ENCODE data around the gene NEK6.

NEK6 gene

GRCh38 chr9:124296796-124297550, 39.2 kb downstream of the NEK6 start:
- DNase-seq (ENCODE audit: low spot score), result no peak

- peak; percentile 92 for DNase-seq (ENCODE audit: low spot score)
Measured at GRCh38 chr9:124297551-124297901, 39.8 kb downstream of the NEK6 start.

GRCh38 chr9:124297915-124298645, 40.3 kb downstream of the NEK6 start:
- no peak for DNase-seq (ENCODE audit: low spot score)

GRCh38 chr9:124298646-124299235, 41.0 kb downstream of the NEK6 start:
- DNase-seq (ENCODE audit: low spot score), result peak; percentile 64

- DNase-seq (ENCODE audit: low spot score), result no peak
Measured at GRCh38 chr9:124299515-124300090, 41.9 kb downstream of the NEK6 start.

GRCh38 chr9:124300312-124300711, 42.6 kb downstream of the NEK6 start:
- DNase-seq (ENCODE audit: low spot score), result no peak

GRCh38 chr9:124302921-124303320, 45.2 kb downstream of the NEK6 start:
- no peak for DNase-seq (ENCODE audit: low spot score)

GRCh38 chr9:124303762-124304161, 46.0 kb downstream of the NEK6 start:
- no peak for DNase-seq (ENCODE audit: low spot score)

- no peak for DNase-seq (ENCODE audit: low spot score)
Measured at GRCh38 chr9:124304285-124304684, 46.5 kb downstream of the NEK6 start.

GRCh38 chr9:124306098-124306735, 48.5 kb downstream of the NEK6 start:
- DNase-seq (ENCODE audit: low spot score), result peak; percentile 81

- no peak for DNase-seq (ENCODE audit: low spot score)
Measured at GRCh38 chr9:124307379-124308030, 49.8 kb downstream of the NEK6 start.

GRCh38 chr9:124308606-124309491, 51.1 kb downstream of the NEK6 start:
- no peak for DNase-seq (ENCODE audit: low spot score)

- peak; percentile 97 for DNase-seq (ENCODE audit: low spot score)
Measured at GRCh38 chr9:124309667-124310084, 51.9 kb downstream of the NEK6 start.

- DNase-seq (ENCODE audit: low spot score), result no peak
Measured at GRCh38 chr9:124311283-124311682, 53.5 kb downstream of the NEK6 start.

GRCh38 chr9:124312290-124313265, 54.8 kb downstream of the NEK6 start:
- no peak for DNase-seq (ENCODE audit: low spot score)

- DNase-seq (ENCODE audit: low spot score), result no peak
Measured at GRCh38 chr9:124313940-124314339, 56.2 kb downstream of the NEK6 start.

GRCh38 chr9:124315882-124316281, 58.1 kb downstream of the NEK6 start:
- DNase-seq (ENCODE audit: low spot score), result no peak

- DNase-seq (ENCODE audit: low spot score), result peak; percentile 61
Measured at GRCh38 chr9:124320062-124320973, 62.6 kb downstream of the NEK6 start.
